Stimulated activated CD4-positive, alpha-beta T cell treated with anti-CD3 and anti-CD28 coated beads, Interleukin-4, amount 100 ng/mL, for 24 hours (primary cell): ENCODE data around the gene VAV3.

ENCODE experiments used
- DNase-seq: peaks from one replicate; pipeline ENCODE4 v3.0.0-alpha.2; 2020

The VAV3 gene

DNA sequence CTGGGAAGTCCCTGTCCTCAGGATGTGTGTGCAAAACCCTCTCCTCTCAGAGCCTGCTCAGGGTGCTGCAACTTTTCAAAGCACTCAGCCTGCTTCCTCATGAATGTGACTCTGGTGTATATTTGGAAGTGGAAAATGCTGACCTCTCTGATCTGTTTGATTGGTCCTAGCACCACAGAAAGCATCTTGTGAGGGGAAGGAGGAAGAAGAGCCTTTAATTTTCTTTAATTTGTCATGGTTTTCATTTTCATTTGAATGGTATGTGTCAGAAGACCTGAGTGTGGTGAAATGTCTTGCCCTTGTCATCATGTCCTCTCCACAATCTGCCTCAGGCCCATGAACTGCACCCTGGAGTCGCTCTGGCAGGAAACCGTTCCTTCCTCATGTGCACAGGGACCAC, 440.7 kb downstream of the VAV3 start:
- no peak for DNase-seq

DNA sequence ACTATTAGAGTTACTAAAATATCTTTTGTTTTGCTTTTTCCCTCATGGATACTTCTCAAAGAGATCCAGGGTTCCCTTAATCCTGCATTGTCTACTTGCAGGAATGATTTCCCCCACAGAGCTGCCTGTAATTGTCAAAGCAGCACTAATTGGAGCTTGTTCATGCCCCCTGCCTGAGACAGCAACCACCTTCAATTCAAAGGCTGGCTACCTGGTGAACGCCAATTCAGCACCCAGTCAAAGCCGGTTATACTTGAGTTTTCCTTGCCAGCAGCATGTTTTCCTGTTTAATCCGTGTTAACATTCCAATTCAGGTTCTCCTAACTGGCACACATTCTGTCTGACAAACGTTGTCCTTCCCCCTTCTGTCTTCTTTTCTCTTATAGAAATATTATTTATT, 441.2 kb downstream of the VAV3 start:
- DNase-seq: no peak

DNA sequence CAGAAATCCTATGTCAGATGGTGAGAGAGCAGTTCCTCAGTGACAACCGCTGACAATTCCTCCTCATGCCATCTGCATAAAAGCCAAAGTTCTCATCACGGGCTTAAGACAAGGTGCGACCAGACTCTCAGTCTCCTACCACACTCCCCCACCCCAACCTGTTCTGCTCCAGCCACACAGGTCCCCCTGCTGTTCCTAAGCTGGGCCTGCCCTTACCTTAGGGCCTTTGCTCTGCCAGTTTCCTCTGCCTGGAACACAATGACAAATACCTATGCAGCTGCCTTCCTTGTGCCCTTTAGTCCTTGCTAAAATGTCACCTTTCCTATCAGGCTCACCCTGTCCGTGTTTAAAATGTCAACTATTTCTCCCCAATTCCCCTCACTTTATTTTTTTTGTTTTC, 441.9 kb downstream of the VAV3 start:
- DNase-seq: no peak
